Prostate gland (tissue), 2 donors: ENCODE measurements around the gene ELMO1.

Source experiments
- POLR2A ChIP-seq: fragments of 450-650 bp; IDR thresholded peaks from one replicate; pipeline ENCODE4 v1.6.1; 2016; ENCODE audit warnings: antibody characterized with exemption, mild to moderate bottlenecking
- TF ChIP-seq, protein P1 (sequence below), 4 experiments: fragments of 200-600 bp in 2 of 4; fragments of 450-650 bp in 2 of 4; sonication (generic) in 2 of 4; IDR thresholded peaks; 1 replicate in 3 of 4; 2 replicates in 1 of 4; pipeline ENCODE4 v1.5.1; 2016 to 2019; ENCODE audit warnings: antibody characterized with exemption in 4 of 4, mild to moderate bottlenecking in 2 of 4, moderate library complexity in 2 of 4

DNA sequence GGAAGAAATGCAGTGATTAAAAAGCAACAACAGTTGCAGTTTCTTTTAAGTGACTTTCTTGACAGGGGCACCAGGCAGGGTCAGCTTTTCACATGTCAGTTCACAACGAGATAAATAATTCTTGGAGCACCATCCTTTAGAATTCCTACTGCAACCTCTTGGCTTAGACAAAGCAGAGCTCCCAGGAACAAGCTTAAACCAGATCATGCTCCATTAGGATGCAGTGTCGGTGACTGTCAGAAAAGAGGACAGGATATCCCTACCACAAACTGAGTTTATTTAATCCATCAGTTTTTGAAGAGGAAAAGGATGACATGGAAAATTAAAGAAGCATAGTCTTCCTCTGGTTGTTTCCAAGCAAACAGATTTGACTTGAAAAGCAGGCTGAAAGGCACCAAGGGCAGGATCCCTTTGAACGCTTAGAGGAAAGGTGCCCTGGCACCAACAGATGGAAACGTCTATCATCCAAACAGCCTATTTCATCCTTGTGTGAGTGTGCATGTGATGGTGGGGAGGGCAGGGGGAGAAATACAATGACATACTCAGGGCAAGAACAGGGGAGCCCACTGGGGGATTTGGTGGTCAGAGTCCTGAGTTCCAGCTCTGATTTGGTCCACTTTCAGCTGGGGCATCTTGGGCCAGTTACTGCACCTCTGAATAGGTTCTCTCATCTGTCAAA, 392.3 kb downstream of the ELMO1 start:
- TF ChIP-seq, protein P1, sequence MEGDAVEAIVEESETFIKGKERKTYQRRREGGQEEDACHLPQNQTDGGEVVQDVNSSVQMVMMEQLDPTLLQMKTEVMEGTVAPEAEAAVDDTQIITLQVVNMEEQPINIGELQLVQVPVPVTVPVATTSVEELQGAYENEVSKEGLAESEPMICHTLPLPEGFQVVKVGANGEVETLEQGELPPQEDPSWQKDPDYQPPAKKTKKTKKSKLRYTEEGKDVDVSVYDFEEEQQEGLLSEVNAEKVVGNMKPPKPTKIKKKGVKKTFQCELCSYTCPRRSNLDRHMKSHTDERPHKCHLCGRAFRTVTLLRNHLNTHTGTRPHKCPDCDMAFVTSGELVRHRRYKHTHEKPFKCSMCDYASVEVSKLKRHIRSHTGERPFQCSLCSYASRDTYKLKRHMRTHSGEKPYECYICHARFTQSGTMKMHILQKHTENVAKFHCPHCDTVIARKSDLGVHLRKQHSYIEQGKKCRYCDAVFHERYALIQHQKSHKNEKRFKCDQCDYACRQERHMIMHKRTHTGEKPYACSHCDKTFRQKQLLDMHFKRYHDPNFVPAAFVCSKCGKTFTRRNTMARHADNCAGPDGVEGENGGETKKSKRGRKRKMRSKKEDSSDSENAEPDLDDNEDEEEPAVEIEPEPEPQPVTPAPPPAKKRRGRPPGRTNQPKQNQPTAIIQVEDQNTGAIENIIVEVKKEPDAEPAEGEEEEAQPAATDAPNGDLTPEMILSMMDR (IDR thresholded peaks at IDR 0.05), result no peak
- TF ChIP-seq POLR2A, result no peak
